NCI-H345 treated with DMSO at 0.1 percent for 48 hours (cell line): Measurements from ENCODE around the gene FOXB2.
"Not testable (repeated sequence)": the region's sequence is repeated elsewhere in the genome, so short reads cannot be mapped to it uniquely, and the experiment has no call there.

Experiments used
- DNase-seq: peaks from one replicate; lab custom pipeline; 2025; ENCODE audit not compliant: unreplicated experiment; lab: John Stamatoyannopoulos, UW

The FOXB2 gene

GRCh38 chr9:77019236-77019925 is at the start of gene FOXB2:
Gene FOXB2, plus strand, starts transcription at chr9:77019655. Its CDS starts 0 bp downstream, at chr9:77019655.
- peak; percentile 28 for DNase-seq

- DNase-seq = no peak
Measured at GRCh38 chr9:76969716-76970115, 49.7 kb upstream of the FOXB2 start.

DNA sequence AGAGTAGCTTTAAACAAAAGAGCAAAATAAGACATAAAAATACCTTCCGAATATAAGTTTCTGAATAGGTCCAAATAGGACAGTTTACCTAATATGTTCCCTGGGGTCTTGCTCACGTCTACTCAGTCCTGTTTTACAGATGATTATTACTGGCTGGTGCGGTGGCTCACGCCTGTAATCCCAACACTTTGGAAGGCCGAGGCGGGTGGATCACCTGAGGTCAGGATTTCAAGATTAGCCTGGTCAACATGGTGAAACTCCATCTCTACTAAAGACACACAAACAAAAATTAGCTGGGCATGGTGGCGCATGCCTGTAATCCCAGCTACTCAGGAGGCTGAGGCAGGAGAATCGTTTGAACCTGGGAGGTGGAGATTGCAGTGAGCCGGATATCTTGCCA is 40.6 kb upstream of the FOXB2 start:
- not testable (repeated sequence) for DNase-seq

DNA sequence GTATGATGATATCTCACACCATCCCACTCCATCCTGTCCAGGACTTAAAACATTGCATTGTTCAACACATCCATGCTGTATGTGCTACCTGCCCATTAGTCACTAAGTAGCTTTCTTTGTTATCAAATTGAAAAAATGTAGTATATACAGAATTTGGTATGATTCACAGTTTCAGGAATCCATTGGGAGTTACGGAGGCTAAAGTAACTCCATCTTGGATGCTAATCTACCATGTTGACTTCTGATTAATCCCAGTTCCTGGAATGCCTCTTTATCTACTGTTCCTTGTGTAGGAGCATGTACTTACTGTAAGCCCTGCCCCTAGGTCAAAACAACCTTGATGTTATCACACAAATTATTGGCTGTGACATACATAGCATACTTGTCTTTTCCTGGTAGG is 38.9 kb upstream of the FOXB2 start:
- DNase-seq = no peak

- no peak for DNase-seq
Measured at GRCh38 chr9:76984486-76984885, 35.0 kb upstream of the FOXB2 start.

DNA sequence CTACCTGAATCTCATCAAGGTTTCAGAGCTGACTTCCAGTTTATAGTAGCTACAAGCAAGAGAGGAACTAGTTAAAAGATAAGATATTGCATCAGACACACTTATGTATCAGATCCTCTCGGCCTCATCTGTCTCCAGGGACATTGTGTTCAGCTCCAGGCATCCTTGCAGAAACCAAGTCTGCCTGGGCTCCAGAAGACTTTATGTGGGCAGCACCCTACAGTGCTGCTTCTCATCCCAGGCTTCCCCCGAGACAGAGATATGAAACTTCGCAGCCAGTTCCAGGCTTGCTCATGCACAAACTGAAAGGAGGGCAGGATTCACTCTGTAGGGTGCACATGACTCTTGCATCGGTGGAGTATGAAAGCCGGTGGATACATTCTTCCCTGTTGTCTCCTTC is 33.9 kb upstream of the FOXB2 start:
- no peak for DNase-seq

- DNase-seq = peak; percentile 58
Measured at GRCh38 chr9:76987594-76988200, 31.8 kb upstream of the FOXB2 start.

DNA sequence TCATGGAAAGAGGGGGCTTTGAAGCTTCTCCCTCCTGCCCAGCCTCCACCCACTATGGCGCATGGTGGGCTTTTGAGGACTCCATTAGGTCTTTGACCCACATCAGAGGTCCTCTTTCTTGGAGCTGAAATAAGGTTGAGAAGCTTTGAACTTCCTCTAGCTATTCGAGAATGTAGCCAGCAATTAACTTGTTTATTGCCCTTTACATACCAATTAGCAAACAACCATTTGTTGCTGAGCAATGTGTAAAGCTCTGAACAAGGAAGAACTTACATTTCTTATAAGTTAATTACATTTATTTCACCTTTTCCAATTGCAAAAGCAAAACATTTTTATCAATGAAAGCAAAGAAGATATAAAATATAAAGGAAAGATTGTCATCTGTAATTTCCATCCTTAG is 30.5 kb upstream of the FOXB2 start:
- no peak for DNase-seq

DNA sequence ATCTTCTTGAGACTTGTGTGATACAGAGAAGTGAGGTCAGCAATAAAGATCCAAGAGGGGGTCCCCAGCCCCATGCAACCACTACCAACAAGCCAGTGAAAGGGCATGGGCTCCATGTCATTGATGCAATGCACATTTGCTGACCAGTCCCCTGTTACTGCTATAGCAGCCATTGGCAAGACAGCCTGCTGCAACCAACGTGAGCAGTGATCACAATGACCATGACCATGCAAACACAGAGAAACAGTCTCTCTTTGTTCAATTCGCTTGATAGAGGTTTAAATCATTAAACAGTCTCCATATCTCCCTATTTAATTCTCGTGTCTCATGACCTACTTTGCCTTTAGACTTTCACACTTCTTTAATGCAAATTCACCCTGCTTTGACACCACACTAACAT is 30.0 kb upstream of the FOXB2 start:
- no peak for DNase-seq

GRCh38 chr9:76996700-76997099 is 22.8 kb upstream of the FOXB2 start:
- DNase-seq = no peak

DNA sequence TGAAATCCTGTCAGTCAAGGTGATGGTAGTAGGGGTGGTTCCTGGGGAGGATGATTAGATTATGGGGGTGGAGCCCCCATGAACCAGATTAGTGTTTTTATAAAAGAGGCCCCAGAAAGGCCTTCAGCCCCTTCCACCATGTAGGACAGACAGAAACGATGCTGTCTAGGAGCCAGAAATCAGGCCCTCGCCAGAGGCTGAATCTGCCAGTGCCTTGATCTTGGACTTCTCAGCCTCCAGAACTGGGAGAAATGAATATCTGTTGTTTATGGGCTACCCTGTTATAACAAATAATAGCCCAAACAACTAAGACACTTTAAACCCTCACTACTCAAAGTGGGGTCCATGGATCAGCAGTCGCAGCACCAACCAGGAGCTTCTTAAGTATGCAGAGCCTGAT is 20.2 kb upstream of the FOXB2 start:
- DNase-seq = no peak

GRCh38 chr9:77000330-77000729 is 19.1 kb upstream of the FOXB2 start:
- no peak for DNase-seq

- DNase-seq = no peak
Measured at GRCh38 chr9:77003366-77003765, 16.1 kb upstream of the FOXB2 start.

DNA sequence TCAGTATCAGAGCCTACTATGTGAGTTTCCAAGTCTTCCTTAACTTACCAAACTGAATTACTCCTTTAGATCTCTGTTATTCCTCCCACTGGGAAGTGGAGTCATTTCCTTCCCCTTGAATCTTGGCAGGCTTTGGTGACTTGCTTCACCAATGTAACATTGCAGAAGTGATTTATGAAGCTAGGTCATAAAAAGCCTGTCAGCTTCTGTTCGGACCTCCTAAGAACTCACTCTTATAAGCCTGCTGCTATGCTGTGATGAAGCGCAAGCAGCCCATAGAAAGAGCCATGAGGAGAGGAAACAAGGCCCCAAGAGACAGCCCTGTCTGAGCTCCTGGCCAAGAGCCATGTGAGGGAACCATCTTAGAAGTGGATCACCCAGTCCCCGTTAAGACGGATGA is 14.2 kb upstream of the FOXB2 start:
- DNase-seq = no peak

DNA sequence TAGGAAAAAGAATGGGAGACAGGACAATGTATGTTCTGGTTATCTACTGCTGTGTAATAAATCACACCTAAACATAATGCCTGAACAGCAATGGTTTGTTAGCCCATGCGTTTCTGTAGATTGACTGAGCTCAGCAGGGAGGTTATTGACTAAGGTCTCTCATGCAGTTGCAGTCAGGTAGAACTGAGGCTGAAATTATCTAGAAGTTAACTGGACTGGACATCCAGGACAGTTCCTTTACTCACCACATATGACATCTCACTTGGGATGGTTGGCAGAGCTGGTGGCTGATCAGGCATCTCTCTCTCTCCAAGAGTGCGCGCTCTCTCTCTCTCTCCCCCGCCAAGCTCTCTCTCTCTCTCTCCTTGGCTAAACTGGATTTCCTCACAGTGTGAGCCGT is 8.9 kb upstream of the FOXB2 start:
- peak; percentile 55 for DNase-seq

DNA sequence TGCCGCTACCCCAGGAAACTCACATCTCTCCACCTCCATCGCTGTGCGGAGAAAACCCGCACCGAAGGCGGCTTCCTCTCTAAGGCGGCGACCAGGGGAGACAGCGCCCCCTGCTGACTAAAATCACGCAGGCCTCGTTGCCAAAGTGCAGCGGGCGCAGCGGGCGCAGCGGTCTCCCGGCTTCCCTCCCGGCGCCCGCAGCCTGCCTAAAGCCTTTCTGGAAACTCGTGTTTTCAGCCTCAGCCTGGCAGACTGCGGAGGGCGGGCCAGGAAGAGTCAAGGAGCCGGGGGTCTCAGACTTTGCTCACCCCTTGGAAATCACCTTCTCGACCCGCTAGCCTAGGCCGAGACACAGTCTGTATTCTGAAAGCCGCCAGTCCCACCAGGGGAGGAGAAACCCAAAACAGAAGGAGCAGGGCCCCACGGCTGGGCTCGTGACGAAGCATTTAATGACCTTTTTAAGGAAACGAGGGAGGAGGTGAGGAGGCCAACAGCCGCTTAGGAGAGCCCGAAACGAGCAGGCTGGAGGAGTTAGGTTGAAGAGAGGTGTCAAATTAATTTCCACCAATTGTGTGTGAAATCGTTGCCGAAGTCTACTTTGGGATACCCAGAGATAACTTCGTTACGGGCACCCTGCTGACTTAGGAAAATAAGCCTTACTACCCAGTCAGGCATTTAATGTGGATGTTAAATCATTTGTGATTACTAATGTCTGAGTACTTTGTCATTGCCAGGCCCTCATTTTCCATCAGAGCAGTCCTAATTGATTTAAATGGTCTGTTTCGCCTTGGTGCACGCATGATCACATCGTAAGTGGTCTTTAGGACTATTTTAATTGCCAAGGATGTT is 7.3 kb upstream of the FOXB2 start:
- no peak for DNase-seq

GRCh38 chr9:77013206-77013931 is 6.1 kb upstream of the FOXB2 start:
- DNase-seq = no peak

GRCh38 chr9:77013932-77014596 is 5.4 kb upstream of the FOXB2 start:
- no peak for DNase-seq

- no peak for DNase-seq
Measured at GRCh38 chr9:77014597-77015263, 4.7 kb upstream of the FOXB2 start.

DNA sequence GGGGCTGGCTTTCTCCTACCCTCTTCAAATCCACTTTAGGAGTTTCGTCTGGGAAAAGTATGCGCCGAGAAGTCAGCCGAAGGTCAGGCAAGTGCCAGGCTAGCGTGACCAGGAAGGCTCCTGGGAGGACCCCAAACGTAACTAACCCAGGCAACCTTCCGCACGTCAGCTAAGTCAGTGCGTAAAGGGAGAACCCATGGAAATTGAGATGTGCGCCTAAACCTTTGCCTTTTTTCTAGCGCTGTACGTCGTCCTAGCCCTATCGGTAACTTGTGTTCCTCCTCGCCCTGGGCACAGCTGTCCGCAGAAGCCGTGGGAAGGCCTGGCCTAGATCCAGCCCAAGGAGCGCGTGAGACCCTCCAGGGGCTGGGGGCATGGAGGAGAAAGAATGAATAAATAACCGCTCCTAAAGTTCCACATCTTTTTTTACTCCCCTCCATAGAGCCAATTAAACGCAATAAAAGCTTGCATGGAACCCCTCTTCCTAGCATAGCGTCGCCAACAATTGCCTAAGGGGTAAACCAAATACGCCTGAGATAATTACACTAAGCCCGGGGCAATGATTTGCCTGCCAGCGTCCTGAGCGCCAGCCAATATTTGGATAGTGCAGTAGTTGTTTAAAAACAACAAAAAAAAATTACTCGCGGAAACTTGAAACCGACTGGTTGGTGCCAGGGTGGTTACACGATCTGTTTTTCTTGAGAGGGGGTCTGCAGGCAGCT is 4.0 kb upstream of the FOXB2 start:
- DNase-seq = peak; percentile 84
